Fibroblast of villous mesenchyme (primary cell): Measurements from ENCODE around the gene BMERB1. TPM values are rescaled to one million over a fixed set of nuclear protein-coding genes. Genes with fewer than 3 reads are reported as not detected.
"Not testable (repeated sequence)": the region's sequence is repeated elsewhere in the genome, so short reads cannot be mapped to it uniquely, and the experiment has no call there.

Experiments
- DNase-seq: peaks from one replicate; pipeline ENCODE4 v3.0.0-alpha.2; 2010; ENCODE audit warnings: low read depth
- H3K4me3 ChIP-seq: 2 replicates; pipeline ENCODE4 v1.5.1; 2011; ENCODE audit warnings: low read depth, mild to moderate bottlenecking, low read length
- CTCF ChIP-seq: IDR thresholded peaks from 2 replicates; pipeline ENCODE4 v1.5.1; 2012; ENCODE audit warnings: low read depth, mild to moderate bottlenecking, low read length; ENCODE audit not compliant: insufficient read depth
- total RNA-seq: library from RNA; depleted of rRNA; stranded (reverse); fragments of >200 nt; gene quantifications from 2 replicates; pipeline ENCODE4 v1.2.3, GENCODE V29; 2012

BMERB1 gene
- total RNA-seq, 1 donor = 44.0 TPM

- no peak for DNase-seq
- TF ChIP-seq CTCF = no peak
- H3K4me3 ChIP-seq = no peak overlapping the region
Measured at GRCh38 chr16:15604460-15605440, 170.4 kb downstream of the BMERB1 start.

- DNase-seq = no peak
- no peak for TF ChIP-seq CTCF
Measured at GRCh38 chr16:15605839-15606517, 171.6 kb downstream of the BMERB1 start.

GRCh38 chr16:15606518-15607220, 172.3 kb downstream of the BMERB1 start:
- no peak overlapping the region for H3K4me3 ChIP-seq
- TF ChIP-seq CTCF = no peak
- DNase-seq = no peak

More at GRCh38 chr16:15605839-15606517, 171.6 kb downstream of the BMERB1 start:
- H3K4me3 ChIP-seq = no peak overlapping the region

GRCh38 chr16:15607221-15607699, 172.9 kb downstream of the BMERB1 start:
- DNase-seq, H3K4me3 ChIP-seq: not testable (repeated sequence)

- DNase-seq = peak; percentile 87
- TF ChIP-seq CTCF = no peak
- no peak overlapping the region for H3K4me3 ChIP-seq
Measured at GRCh38 chr16:15607700-15608396, 173.5 kb downstream of the BMERB1 start.

- no peak overlapping the region for H3K4me3 ChIP-seq
- peak; percentile 76 for DNase-seq
- peak; percentile 21 for TF ChIP-seq CTCF
Measured at GRCh38 chr16:15608398-15609285, 174.3 kb downstream of the BMERB1 start.
